SJSA1 (cell line): ENCODE data around the gene TMPRSS4. TPM values are rescaled to one million over a fixed set of nuclear protein-coding genes. Genes with fewer than 3 reads are reported as not detected.

Experiments
- DNase-seq, 2 experiments: peaks; one replicate each; pipeline ENCODE4 v3.0.0-alpha.2; 2015 to 2020; ENCODE audit warnings: low spot score in 2 of 2, low read depth in 1 of 2
- H3K27ac ChIP-seq: fragments of 250-450 bp; sonication (Bioruptor Pico); 2 replicates; pipeline ENCODE4 v1.5.1; 2020; ENCODE audit warnings: mild to moderate bottlenecking, moderate library complexity
- H3K27me3 ChIP-seq: fragments of 250-450 bp; sonication (Bioruptor Pico); replicated peaks from 2 replicates; pipeline ENCODE4 v1.5.1; 2020; ENCODE audit warnings: mild to moderate bottlenecking, moderate library complexity
- H3K36me3 ChIP-seq: fragments of 250-450 bp; sonication (Bioruptor Pico); 2 replicates; pipeline ENCODE4 v1.5.1; 2020; ENCODE audit warnings: mild to moderate bottlenecking
- H3K4me1 ChIP-seq: fragments of 250-450 bp; sonication (Bioruptor Pico); replicated peaks from 2 replicates; pipeline ENCODE4 v1.6.1; 2021; ENCODE audit warnings: mild to moderate bottlenecking
- H3K4me3 ChIP-seq: fragments of 250-450 bp; sonication (Bioruptor Pico); 2 replicates; pipeline ENCODE4 v1.5.1; 2020; ENCODE audit warnings: mild to moderate bottlenecking
- H3K9me3 ChIP-seq: fragments of 250-450 bp; sonication (Bioruptor Pico); replicated peaks from 2 replicates; pipeline ENCODE4 v1.5.1; 2020; ENCODE audit warnings: mild to moderate bottlenecking
- total RNA-seq: library from RNA; depleted of rRNA; stranded (reverse); fragments of >200 nt; shearing (Covaris generic); gene quantifications from 2 replicates; pipeline ENCODE4 v1.2.3, GENCODE V29; 2014

Gene TMPRSS4
- total RNA-seq, 1 experiment from 2014 or later = not detected

GRCh38 chr11:118161786-118162185, 84.9 kb downstream of the TMPRSS4 start:
- no peaks in the 10 kb centered on the region; the same call in 1 of the 2 replicates for H3K27me3 ChIP-seq
- no peaks in the 10 kb centered on the region for H3K36me3 ChIP-seq
- no peaks in the 10 kb centered on the region for H3K9me3 ChIP-seq
- no peak overlapping the region for H3K4me3 ChIP-seq
- H3K27ac ChIP-seq = no peak overlapping the region
- no peaks in the 10 kb centered on the region for H3K4me1 ChIP-seq
- no peak for DNase-seq

DNA sequence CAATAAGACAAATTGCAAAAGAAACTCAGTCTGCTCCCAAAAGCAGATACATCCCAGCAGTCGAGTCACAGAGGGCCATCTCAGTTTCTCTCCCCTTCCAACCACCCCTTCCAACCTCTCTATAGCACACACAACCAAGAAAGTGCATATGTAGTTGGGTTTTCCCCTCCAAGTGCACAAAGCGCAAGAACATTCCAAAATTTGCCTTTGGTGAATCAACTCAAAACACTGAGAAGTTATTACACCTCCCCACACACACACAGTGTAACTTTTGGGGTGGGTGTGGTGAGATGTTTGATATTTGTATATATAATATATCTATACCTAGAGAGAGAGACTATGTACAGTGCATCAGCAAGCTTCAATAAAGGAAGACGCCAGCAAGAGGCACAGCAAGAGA, 86.0 kb downstream of the TMPRSS4 start:
- DNase-seq = no peak
- Histone ChIP-seq H3K36me3 (no peaks in the 10 kb centered on the region), H3K4me1 (no peaks in the 10 kb centered on the region), H3K9me3 (no peaks in the 10 kb centered on the region), H3K4me3 (no peak overlapping the region), H3K27ac (no peak overlapping the region), H3K27me3 (no peaks in the 10 kb centered on the region; the same call in 1 of the 2 replicates)

DNA sequence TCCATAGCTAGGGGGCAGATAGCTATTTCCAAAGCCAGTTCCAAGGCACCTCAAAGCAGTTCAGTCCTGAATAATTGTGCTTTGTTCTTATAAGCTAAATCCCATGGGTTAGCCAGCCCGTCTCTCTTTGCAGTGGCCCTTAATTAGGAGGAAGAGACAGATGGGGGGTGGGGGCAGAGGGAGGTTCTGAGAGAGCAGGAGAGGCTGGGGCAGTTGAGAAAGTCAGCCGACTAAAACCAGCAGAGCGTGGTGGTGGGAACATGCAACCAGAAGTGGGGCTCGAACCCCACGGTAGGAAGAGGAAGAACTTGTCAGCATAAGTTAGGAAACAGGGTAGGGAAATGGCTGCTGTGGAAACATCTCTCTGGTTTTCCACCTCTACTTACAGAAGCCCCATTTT, 86.6 kb downstream of the TMPRSS4 start:
- Histone ChIP-seq H3K27me3 (no peaks in the 10 kb centered on the region), H3K4me1 (no peaks in the 10 kb centered on the region), H3K4me3 (no peak overlapping the region), H3K27ac (no peak overlapping the region), H3K36me3 (no peaks in the 10 kb centered on the region), H3K9me3 (no peaks in the 10 kb centered on the region)
- no peak for DNase-seq

DNA sequence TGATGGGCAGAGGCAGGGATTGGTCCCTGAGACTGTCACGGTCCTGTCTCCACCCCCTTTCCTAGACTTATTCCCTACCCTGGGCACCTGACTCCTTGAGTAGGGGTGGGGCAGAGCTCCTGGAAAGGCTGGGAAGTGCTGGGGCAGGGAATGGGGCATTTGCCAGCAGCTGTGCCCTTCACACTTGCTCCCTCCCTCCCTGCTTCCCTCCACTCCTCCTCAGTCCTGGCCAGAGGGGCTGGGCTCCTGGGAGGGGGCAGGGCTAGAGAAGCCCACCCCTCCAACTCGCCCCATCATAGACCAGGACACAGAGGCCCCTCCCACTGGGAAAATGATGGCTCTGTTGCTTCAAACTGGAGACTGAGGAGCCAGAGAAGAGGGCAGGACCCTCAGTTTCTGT, 88.0 kb downstream of the TMPRSS4 start:
- Histone ChIP-seq H3K4me1 (no peaks in the 10 kb centered on the region), H3K9me3 (no peaks in the 10 kb centered on the region), H3K27ac (no peak overlapping the region), H3K27me3 (no peaks in the 10 kb centered on the region), H3K36me3 (no peaks in the 10 kb centered on the region), H3K4me3 (no peak overlapping the region)
- no peak for DNase-seq

DNA sequence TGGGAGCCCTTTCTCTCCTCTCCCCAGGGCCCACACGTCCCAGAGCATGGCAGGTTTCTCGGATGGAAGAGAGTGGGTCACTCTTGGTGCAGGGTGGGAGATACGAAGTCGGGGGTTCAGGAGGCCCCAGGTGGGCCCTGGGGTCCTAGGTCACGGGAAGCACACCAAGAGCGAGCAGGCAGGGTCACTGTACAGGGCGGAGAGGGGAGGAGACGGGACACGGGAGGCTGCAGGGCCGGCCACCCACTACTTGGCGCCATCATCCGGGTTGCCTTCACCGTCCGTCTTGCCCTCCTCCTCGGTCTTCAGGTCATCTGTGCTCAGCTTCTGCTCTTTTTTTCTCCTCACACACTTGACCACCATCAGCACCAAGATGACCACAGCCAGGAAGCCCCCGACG, 89.8 kb downstream of the TMPRSS4 start:
- Histone ChIP-seq H3K27me3 (no peaks in the 10 kb centered on the region), H3K27ac (no peak overlapping the region), H3K36me3 (no peaks in the 10 kb centered on the region), H3K4me3 (no peak overlapping the region), H3K9me3 (no peaks in the 10 kb centered on the region), H3K4me1 (no peaks in the 10 kb centered on the region)
- no peak for DNase-seq

- Histone ChIP-seq H3K36me3 (no peaks in the 10 kb centered on the region), H3K4me3 (no peak overlapping the region), H3K27ac (no peak overlapping the region), H3K27me3 (peaks cover 6% of the 10 kb centered on the region; the same call in 1 of the 2 replicates), H3K9me3 (no peaks in the 10 kb centered on the region), H3K4me1 (no peaks in the 10 kb centered on the region)
- DNase-seq = no peak
Measured at GRCh38 chr11:118167253-118167652, 90.4 kb downstream of the TMPRSS4 start.

GRCh38 chr11:118167906-118168305, 91.0 kb downstream of the TMPRSS4 start:
- Histone ChIP-seq H3K27me3 (peaks cover 6% of the 10 kb centered on the region; the same call in 1 of the 2 replicates), H3K4me1 (no peaks in the 10 kb centered on the region), H3K4me3 (no peak overlapping the region), H3K27ac (no peak overlapping the region), H3K9me3 (no peaks in the 10 kb centered on the region), H3K36me3 (no peaks in the 10 kb centered on the region)
- DNase-seq = no peak

GRCh38 chr11:118168316-118168715, 91.4 kb downstream of the TMPRSS4 start:
- Histone ChIP-seq H3K27me3 (peaks cover 6% of the 10 kb centered on the region; the same call in 1 of the 2 replicates), H3K9me3 (no peaks in the 10 kb centered on the region), H3K4me1 (no peaks in the 10 kb centered on the region), H3K27ac (no peak overlapping the region), H3K36me3 (no peaks in the 10 kb centered on the region), H3K4me3 (no peak overlapping the region)
- no peak for DNase-seq

DNA sequence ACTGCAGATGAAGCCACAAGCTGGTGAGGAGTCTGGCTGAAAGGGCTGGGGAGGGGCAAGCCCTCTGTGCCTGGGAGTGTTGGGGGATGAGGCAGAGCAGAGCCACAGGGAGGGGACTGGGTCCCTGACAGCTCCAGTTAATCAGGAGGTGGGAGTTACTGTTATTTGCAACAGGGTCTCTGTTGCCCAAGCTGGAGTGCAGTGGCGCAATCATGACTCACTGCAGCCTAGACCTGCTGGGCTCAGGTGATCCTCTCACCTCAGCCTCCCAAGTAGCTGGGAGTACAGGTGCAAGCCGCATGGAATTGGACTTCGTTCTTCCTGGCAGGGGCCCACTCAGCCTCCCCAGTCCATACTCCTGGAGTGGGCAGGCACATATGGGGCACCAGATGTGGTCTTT, 91.9 kb downstream of the TMPRSS4 start:
- Histone ChIP-seq H3K9me3 (no peaks in the 10 kb centered on the region), H3K4me1 (no peaks in the 10 kb centered on the region), H3K27ac (no peak overlapping the region), H3K36me3 (no peaks in the 10 kb centered on the region), H3K4me3 (no peak overlapping the region), H3K27me3 (peaks cover 6% of the 10 kb centered on the region; the same call in 1 of the 2 replicates)
- DNase-seq = no peak

- Histone ChIP-seq H3K36me3 (no peaks in the 10 kb centered on the region), H3K4me3 (no peak overlapping the region), H3K27ac (no peak overlapping the region), H3K9me3 (no peaks in the 10 kb centered on the region), H3K27me3 (peaks cover 6% of the 10 kb centered on the region; the same call in 1 of the 2 replicates), H3K4me1 (no peaks in the 10 kb centered on the region)
- no peak for DNase-seq
Measured at GRCh38 chr11:118169300-118170140, 92.6 kb downstream of the TMPRSS4 start.

DNA sequence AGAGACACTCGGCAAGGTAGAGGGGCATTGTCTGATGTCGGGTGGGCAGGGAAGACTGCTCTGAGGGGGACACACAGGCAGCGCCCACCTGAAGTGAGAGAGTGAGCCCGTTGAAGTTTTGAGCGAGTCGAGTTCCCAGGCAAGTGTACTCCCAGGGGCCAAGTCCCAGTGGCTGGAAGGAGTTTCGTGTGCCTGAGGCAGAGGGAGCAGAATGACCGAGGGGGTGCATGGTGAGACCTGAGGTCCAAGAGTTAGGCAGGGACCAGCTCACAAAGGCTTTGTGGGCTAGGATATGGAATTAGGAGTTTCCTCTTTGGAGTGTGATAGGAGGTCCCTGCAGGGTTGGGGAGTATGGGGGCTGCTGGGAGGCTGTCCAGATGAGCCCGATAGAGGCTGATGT, 93.4 kb downstream of the TMPRSS4 start:
- no peaks in the 10 kb centered on the region for H3K9me3 ChIP-seq
- no peaks in the 10 kb centered on the region for H3K36me3 ChIP-seq
- H3K27ac ChIP-seq = no peak overlapping the region
- no peak overlapping the region for H3K4me3 ChIP-seq
- no peaks in the 10 kb centered on the region for H3K4me1 ChIP-seq
- peaks cover 6% of the 10 kb centered on the region; the same call in 1 of the 2 replicates for H3K27me3 ChIP-seq
- no peak for DNase-seq

GRCh38 chr11:118170882-118171268, 94.0 kb downstream of the TMPRSS4 start:
- Histone ChIP-seq H3K4me1 (no peaks in the 10 kb centered on the region), H3K9me3 (no peaks in the 10 kb centered on the region), H3K36me3 (no peaks in the 10 kb centered on the region), H3K27ac (no peak overlapping the region), H3K4me3 (no peak overlapping the region), H3K27me3 (peaks cover 6% of the 10 kb centered on the region; the same call in 1 of the 2 replicates)
- DNase-seq = no peak
